Measurements from ENCODE around the gene ZBTB20. TPM values are rescaled to one million over a fixed set of nuclear protein-coding genes. Genes with fewer than 3 reads are reported as not detected.

The ZBTB20 gene
- total RNA-seq, 1 experiment from 2014 or later = 26.5 TPM

- intact Hi-C loops (cut with micrococcal nuclease; ENCODE audit: unreplicated experiment) = no loop called here
Observed at GRCh38 chr3:114378760-114379159, 768.3 kb downstream of the ZBTB20 start.

GRCh38 chr3:114377426-114377825 is 769.7 kb downstream of the ZBTB20 start:
- CTCF ChIA-PET = no interaction called here
- intact Hi-C loops (cut with micrococcal nuclease; ENCODE audit: unreplicated experiment) = no loop called here
- Histone ChIP-seq H3K4me2 (no peak overlapping the region), H3K9me2 (ENCODE audit: insufficient read depth) (peaks cover 2% of the 10 kb centered on the region; the same call in 1 of the 2 replicates), H3K79me2 (ENCODE audit: low read depth) (no peaks in the 10 kb centered on the region), H3K9me3 (ENCODE audit: insufficient read depth, low read depth) (no peaks in the 10 kb centered on the region), H2AFZ (no peak overlapping the region), H3K27me3 (ENCODE audit: insufficient read depth, low read depth) (no peaks in the 10 kb centered on the region), H3K36me3 (ENCODE audit: low read depth) (no peaks in the 10 kb centered on the region), H3F3A (ENCODE audit: insufficient read depth, low read depth) (no peaks in the 10 kb centered on the region), H3K4me1 (replicated peaks; ENCODE audit: insufficient read depth) (no peaks in the 10 kb centered on the region), H3K27ac (no peak overlapping the region), H3K4me3 (no peak overlapping the region), H4K20me1 (ENCODE audit: insufficient read depth) (no peaks in the 10 kb centered on the region)
- POLR2A ChIA-PET (ENCODE audit: unreplicated experiment) = no interaction called here
- BruUV-seq (replicated peaks) = no TSS peak
- no peak for DNase-seq
- no peak for TF ChIP-seq EZH2 (IDR thresholded peaks at IDR 0.05; ENCODE audit: low read depth)
- no peak for TF ChIP-seq CTCF (conservative IDR thresholded peaks at IDR 0.05)

More at GRCh38 chr3:114378760-114379159, 768.3 kb downstream of the ZBTB20 start:
- Histone ChIP-seq H3K36me3 (ENCODE audit: low read depth) (no peaks in the 10 kb centered on the region), H3K27ac (no peak overlapping the region), H3K9me2 (ENCODE audit: insufficient read depth) (peaks cover 2% of the 10 kb centered on the region; the same call in 1 of the 2 replicates), H3K4me2 (no peak overlapping the region), H3K4me3 (no peak overlapping the region), H3K27me3 (ENCODE audit: insufficient read depth, low read depth) (no peaks in the 10 kb centered on the region), H3K9me3 (ENCODE audit: insufficient read depth, low read depth) (no peaks in the 10 kb centered on the region), H2AFZ (no peak overlapping the region), H3F3A (ENCODE audit: insufficient read depth, low read depth) (no peaks in the 10 kb centered on the region), H3K4me1 (replicated peaks; ENCODE audit: insufficient read depth) (no peaks in the 10 kb centered on the region), H4K20me1 (ENCODE audit: insufficient read depth) (no peaks in the 10 kb centered on the region), H3K79me2 (ENCODE audit: low read depth) (no peaks in the 10 kb centered on the region)
- no peak for TF ChIP-seq CTCF (conservative IDR thresholded peaks at IDR 0.05)
- no peak for TF ChIP-seq EZH2 (IDR thresholded peaks at IDR 0.05; ENCODE audit: low read depth)
- no peak for DNase-seq
- BruUV-seq (replicated peaks) = no TSS peak
- POLR2A ChIA-PET (ENCODE audit: unreplicated experiment) = no interaction called here
- CTCF ChIA-PET = no interaction called here

- H3K27me3 ChIP-seq (ENCODE audit: insufficient read depth, low read depth) = no peaks in the 10 kb centered on the region
- no peaks in the 10 kb centered on the region for H3K79me2 ChIP-seq (ENCODE audit: low read depth)
- H3K9me3 ChIP-seq (ENCODE audit: insufficient read depth, low read depth) = no peaks in the 10 kb centered on the region
- no peaks in the 10 kb centered on the region for H4K20me1 ChIP-seq (ENCODE audit: insufficient read depth)
- no peaks in the 10 kb centered on the region for H3F3A ChIP-seq (ENCODE audit: insufficient read depth, low read depth)
- ChIA-PET POLR2A (ENCODE audit: unreplicated experiment) (no interaction called here), CTCF (no interaction called here)
- no peaks in the 10 kb centered on the region for H3K36me3 ChIP-seq (ENCODE audit: low read depth)
- intact Hi-C loops (cut with micrococcal nuclease; ENCODE audit: unreplicated experiment) = no loop called here
- peaks cover 2% of the 10 kb centered on the region; the same call in 1 of the 2 replicates for H3K9me2 ChIP-seq (ENCODE audit: insufficient read depth)
- no peak overlapping the region for H3K27ac ChIP-seq
- BruUV-seq (replicated peaks) = no TSS peak
- TF ChIP-seq EZH2 (IDR thresholded peaks at IDR 0.05; ENCODE audit: low read depth) (no peak), CTCF (conservative IDR thresholded peaks at IDR 0.05) (no peak)
- H3K4me1 ChIP-seq (replicated peaks; ENCODE audit: insufficient read depth) = no peaks in the 10 kb centered on the region
- H3K4me3 ChIP-seq = no peak overlapping the region
- no peak overlapping the region for H3K4me2 ChIP-seq
- H2AFZ ChIP-seq = no peak overlapping the region
- no peak for DNase-seq
Observed at GRCh38 chr3:114376516-114377185, 770.4 kb downstream of the ZBTB20 start.

All from PC-9 (cell line).